SK-N-MC (cell line): ENCODE results near the gene NAGK.

Source experiments
- EZH2 ChIP-seq: fragments of 200-600 bp; sonication (generic); IDR thresholded peaks from one replicate; pipeline ENCODE4 v1.6.1; 2017; ENCODE audit warnings: antibody characterized with exemption
- FOXP2 ChIP-seq: optimal IDR thresholded peaks from 2 replicates; pipeline ENCODE3; 2011; ENCODE audit warnings: mild to moderate bottlenecking, moderate library complexity; ENCODE audit not compliant: insufficient read depth; ENCODE audit errors: extremely low read length, control extremely low read depth
- POLR2AphosphoS5 ChIP-seq: IDR thresholded peaks from 2 replicates; pipeline ENCODE4 v1.6.1; 2012; ENCODE audit warnings: mild to moderate bottlenecking, low read depth, low read length, borderline replicate concordance

- TF ChIP-seq EZH2, result no peak
- TF ChIP-seq POLR2AphosphoS5, result no peak
- TF ChIP-seq FOXP2, result no peak
Measured at GRCh38 chr2:71100195-71100964, 31.9 kb downstream of the NAGK start.
